RCC 7860 (cell line): ENCODE results near the gene ACSF2.

Source experiments
- DNase-seq: peaks from one replicate; pipeline ENCODE4 v3.0.0-alpha.2; 2015; ENCODE audit warnings: low spot score
- FAIRE-seq: peaks from 2 replicates; lab custom pipeline; 2012; peaks lifted over from hg19 to GRCh38; lab: Jason Lieb, UNC

The ACSF2 gene

GRCh38 chr17:50520483-50520882 is 94.5 kb downstream of the ACSF2 start:
- DNase-seq (no peak), FAIRE-seq (no peak)

GRCh38 chr17:50521514-50521913 is 95.5 kb downstream of the ACSF2 start:
- FAIRE-seq = no peak
- DNase-seq = no peak

GRCh38 chr17:50522766-50523165 is 96.7 kb downstream of the ACSF2 start:
- FAIRE-seq = no peak
- no peak for DNase-seq

- FAIRE-seq = no peak
These were observed 97.2 kb downstream of the ACSF2 start for GRCh38 chr17:50523208-50523607.

More at GRCh38 chr17:50523208-50523607, 97.2 kb downstream of the ACSF2 start:
- no peak for DNase-seq
